Keratinocyte (primary cell): ENCODE measurements around the gene CCDC33.

Experiments
- EZH2 ChIP-seq: IDR thresholded peaks from one replicate; pipeline ENCODE4 v1.6.1; 2012; ENCODE audit warnings: inconsistent platforms, mild to moderate bottlenecking, low read length, moderate library complexity
- TF ChIP-seq, protein P1 (sequence below), 3 experiments: IDR thresholded peaks in 1 of 3; conservative IDR thresholded peaks in 1 of 3; optimal IDR thresholded peaks in 1 of 3; 2 replicates in 2 of 3; 3 replicates in 1 of 3; pipeline versions ENCODE3 to v1.5.1; 2011; ENCODE audit warnings: low read length in 3 of 3, mild to moderate bottlenecking in 3 of 3, moderate library complexity in 2 of 3, control low read depth in 1 of 3, inconsistent platforms in 1 of 3; ENCODE audit not compliant: insufficient read depth in 2 of 3; ENCODE audit errors: extremely low read depth in 1 of 3

DNA sequence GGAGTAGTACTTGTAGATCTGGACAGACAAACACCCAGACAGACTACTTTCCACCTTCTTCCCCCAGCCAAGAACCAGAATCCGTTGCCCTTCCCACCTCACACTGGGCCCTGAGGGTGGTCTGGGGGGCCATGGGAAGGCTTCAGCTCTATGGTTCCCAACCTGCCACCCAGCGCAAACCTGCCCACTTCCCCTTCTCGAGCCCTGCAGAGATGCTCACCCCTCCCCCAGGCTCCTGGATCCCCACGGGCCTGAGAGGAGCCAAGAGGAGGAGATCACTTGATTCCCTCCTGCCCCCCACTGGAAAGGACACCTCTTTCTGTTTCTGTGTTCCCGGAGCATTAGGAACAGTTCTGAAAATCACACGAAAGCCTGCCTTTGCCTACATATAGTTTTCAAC lies 42.2 kb upstream of the CCDC33 start:
- TF ChIP-seq, protein P1, sequence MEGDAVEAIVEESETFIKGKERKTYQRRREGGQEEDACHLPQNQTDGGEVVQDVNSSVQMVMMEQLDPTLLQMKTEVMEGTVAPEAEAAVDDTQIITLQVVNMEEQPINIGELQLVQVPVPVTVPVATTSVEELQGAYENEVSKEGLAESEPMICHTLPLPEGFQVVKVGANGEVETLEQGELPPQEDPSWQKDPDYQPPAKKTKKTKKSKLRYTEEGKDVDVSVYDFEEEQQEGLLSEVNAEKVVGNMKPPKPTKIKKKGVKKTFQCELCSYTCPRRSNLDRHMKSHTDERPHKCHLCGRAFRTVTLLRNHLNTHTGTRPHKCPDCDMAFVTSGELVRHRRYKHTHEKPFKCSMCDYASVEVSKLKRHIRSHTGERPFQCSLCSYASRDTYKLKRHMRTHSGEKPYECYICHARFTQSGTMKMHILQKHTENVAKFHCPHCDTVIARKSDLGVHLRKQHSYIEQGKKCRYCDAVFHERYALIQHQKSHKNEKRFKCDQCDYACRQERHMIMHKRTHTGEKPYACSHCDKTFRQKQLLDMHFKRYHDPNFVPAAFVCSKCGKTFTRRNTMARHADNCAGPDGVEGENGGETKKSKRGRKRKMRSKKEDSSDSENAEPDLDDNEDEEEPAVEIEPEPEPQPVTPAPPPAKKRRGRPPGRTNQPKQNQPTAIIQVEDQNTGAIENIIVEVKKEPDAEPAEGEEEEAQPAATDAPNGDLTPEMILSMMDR (optimal IDR thresholded peaks at IDR 0.05 in 1 of 3, IDR thresholded peaks at IDR 0.05 in 1 of 3, conservative IDR thresholded peaks at IDR 0.05 in 1 of 3; ENCODE audit: extremely low read depth in 1 of 3, insufficient read depth in 2 of 3, low read length in 3 of 3), result no peak
- no peak for TF ChIP-seq EZH2
